K562 (cell line): ENCODE measurements around the gene NUAK1.

Experiments
- EGR1 ChIP-seq: fragments of 450-650 bp; conservative IDR thresholded peaks from 2 replicates; pipeline ENCODE4 v1.6.1; 2017; ENCODE audit warnings: mild to moderate bottlenecking
- ZNF124 ChIP-seq: sonication (generic); formaldehyde crosslinking; IDR thresholded peaks from 2 replicates; pipeline ENCODE4 v1.8.1; 2022; ENCODE audit warnings: missing genetic modification reagents
- ZNF165 ChIP-seq: fragments of 250-450 bp; sonication (Bioruptor Pico); IDR thresholded peaks from 2 replicates; pipeline ENCODE4 v1.4.0; 2020; ENCODE audit warnings: borderline replicate concordance
- TF ChIP-seq, protein P1 (sequence below), 3 experiments: IDR thresholded peaks in 2 of 3; conservative IDR thresholded peaks in 1 of 3; 2 replicates each; pipeline ENCODE4 v1.5.1; 2011 to 2012; ENCODE audit warnings: low read length in 3 of 3, mild to moderate bottlenecking in 3 of 3, control low read depth in 2 of 3, improper control_type of control experiment in 1 of 3, inconsistent platforms in 1 of 3, low read depth in 1 of 3, mixed read lengths in 1 of 3, moderate library complexity in 1 of 3; ENCODE audit not compliant: insufficient read depth in 2 of 3

DNA sequence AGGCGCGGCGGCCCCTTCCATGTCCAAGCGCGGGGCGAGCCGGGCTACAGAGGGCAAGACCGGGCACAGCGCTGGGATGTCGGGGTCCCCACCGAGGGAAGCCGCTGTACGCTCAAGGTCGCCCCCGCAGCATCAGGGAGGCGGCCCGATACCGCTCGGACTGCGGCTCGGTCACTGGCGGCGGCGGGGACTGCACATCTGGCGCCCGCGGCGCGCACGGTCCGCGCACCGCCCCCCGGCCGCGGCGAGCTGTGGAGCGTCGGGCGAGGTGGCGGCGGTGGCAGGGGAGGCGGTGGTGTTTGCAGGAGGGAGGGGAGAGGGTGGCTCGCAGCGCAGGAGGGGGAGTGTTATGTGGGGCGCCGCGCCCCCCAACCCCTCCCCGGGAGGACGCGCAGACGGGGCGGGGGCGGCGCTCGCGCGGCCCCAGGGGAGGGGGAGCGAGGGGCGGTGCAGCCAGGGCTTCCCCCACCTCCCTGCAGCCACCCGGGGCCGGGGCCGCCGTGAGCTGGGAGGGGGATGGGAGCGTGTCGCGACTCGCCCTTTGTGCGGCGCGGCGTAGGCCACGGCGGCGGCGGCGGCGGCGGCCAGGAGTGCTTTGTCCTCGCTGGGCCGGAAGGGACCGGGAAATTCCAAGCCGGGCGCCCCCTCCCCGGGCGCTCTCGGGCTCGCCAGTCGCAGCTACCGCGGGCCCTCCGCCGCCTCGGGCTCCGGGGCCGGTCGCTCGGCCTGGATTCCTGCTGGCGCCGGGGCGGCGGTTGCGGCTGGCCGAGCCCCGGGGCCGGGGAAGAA is at the start of gene NUAK1:
- TF ChIP-seq ZNF124 (CRISPR knock-in tag) (no peak), EGR1 (no peak), ZNF165 (CRISPR knock-in tag) (no peak)
- TF ChIP-seq, protein P1, sequence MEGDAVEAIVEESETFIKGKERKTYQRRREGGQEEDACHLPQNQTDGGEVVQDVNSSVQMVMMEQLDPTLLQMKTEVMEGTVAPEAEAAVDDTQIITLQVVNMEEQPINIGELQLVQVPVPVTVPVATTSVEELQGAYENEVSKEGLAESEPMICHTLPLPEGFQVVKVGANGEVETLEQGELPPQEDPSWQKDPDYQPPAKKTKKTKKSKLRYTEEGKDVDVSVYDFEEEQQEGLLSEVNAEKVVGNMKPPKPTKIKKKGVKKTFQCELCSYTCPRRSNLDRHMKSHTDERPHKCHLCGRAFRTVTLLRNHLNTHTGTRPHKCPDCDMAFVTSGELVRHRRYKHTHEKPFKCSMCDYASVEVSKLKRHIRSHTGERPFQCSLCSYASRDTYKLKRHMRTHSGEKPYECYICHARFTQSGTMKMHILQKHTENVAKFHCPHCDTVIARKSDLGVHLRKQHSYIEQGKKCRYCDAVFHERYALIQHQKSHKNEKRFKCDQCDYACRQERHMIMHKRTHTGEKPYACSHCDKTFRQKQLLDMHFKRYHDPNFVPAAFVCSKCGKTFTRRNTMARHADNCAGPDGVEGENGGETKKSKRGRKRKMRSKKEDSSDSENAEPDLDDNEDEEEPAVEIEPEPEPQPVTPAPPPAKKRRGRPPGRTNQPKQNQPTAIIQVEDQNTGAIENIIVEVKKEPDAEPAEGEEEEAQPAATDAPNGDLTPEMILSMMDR (IDR thresholded peaks at IDR 0.05 in 2 of 3, conservative IDR thresholded peaks at IDR 0.05 in 1 of 3; ENCODE audit: insufficient read depth in 2 of 3, low read depth in 1 of 3, low read length in 3 of 3), result no peak
